ENCODE results near the gene PARP14.

- TF ChIP-seq FOS (IDR thresholded peaks at IDR 0.05; ENCODE audit: borderline replicate concordance, extremely low read depth, insufficient read length) (no peak), HSF1 (IDR thresholded peaks at IDR 0.05; ENCODE audit: low read depth, low read length) (no peak), NFIC (IDR thresholded peaks at IDR 0.05; ENCODE audit: low read depth, low read length) (no peak), CBX3 (IDR thresholded peaks at IDR 0.05; ENCODE audit: borderline replicate concordance, low read depth) (no peak), PAX8 (IDR thresholded peaks at IDR 0.05) (no peak), BHLHE40 (IDR thresholded peaks at IDR 0.05; ENCODE audit: borderline replicate concordance in 1 of 2, low read depth in 2 of 2, low read length in 1 of 2) (no peak), YBX1 (IDR thresholded peaks at IDR 0.05) (no peak)
- TF ChIP-seq, protein P1, sequence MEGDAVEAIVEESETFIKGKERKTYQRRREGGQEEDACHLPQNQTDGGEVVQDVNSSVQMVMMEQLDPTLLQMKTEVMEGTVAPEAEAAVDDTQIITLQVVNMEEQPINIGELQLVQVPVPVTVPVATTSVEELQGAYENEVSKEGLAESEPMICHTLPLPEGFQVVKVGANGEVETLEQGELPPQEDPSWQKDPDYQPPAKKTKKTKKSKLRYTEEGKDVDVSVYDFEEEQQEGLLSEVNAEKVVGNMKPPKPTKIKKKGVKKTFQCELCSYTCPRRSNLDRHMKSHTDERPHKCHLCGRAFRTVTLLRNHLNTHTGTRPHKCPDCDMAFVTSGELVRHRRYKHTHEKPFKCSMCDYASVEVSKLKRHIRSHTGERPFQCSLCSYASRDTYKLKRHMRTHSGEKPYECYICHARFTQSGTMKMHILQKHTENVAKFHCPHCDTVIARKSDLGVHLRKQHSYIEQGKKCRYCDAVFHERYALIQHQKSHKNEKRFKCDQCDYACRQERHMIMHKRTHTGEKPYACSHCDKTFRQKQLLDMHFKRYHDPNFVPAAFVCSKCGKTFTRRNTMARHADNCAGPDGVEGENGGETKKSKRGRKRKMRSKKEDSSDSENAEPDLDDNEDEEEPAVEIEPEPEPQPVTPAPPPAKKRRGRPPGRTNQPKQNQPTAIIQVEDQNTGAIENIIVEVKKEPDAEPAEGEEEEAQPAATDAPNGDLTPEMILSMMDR (IDR thresholded peaks at IDR 0.05 in 2 of 3, conservative IDR thresholded peaks at IDR 0.05 in 1 of 3; ENCODE audit: control insufficient read depth in 2 of 3, extremely low read depth in 1 of 3, insufficient read depth in 1 of 3, low read depth in 3 of 3, low read length in 3 of 3) = no peak
Observed at GRCh38 chr3:122767540-122768372, 87.1 kb downstream of the PARP14 start.

Measured in GM12878 (cell line).